T-helper 17 cell (primary cell): ENCODE results near the gene MICALL2. TPM values are rescaled to one million over a fixed set of nuclear protein-coding genes. Genes with fewer than 3 reads are reported as not detected.

Experiments used
- ATAC-seq: fragments of 150-1000 bp; cut with Tn5 transposase; 2 replicates; pipeline ENCODE4 v1.10.0; 2021; ENCODE audit warnings: mild to moderate bottlenecking, moderate library complexity
- DNase-seq, 3 donors: peaks; one replicate each; pipeline versions ENCODE4 v3.0.0 to v3.0.0-alpha.2; 2020 to 2021
- H3K9me3 ChIP-seq: one replicate; pipeline ENCODE4 v1.7.0; 2013; ENCODE audit warnings: low read length, mild to moderate bottlenecking; ENCODE audit not compliant: control insufficient read depth, poor library complexity, severe bottlenecking
- H3K27ac Mint-ChIP-seq: one replicate; pipeline ENCODE4 v1.8.0; 2022; ENCODE audit warnings: mild to moderate bottlenecking, moderate library complexity, mixed read lengths
- H3K27me3 Mint-ChIP-seq: one replicate; pipeline ENCODE4 v1.8.0; 2022; ENCODE audit warnings: mixed read lengths
- H3K36me3 Mint-ChIP-seq: one replicate; pipeline ENCODE4 v1.8.0; 2022; ENCODE audit warnings: low read depth, mixed read lengths
- H3K4me1 Mint-ChIP-seq: one replicate; pipeline ENCODE4 v1.8.0; 2022; ENCODE audit warnings: mild to moderate bottlenecking, mixed read lengths
- H3K4me3 Mint-ChIP-seq: one replicate; pipeline ENCODE4 v1.8.0; 2022; ENCODE audit warnings: mild to moderate bottlenecking, moderate library complexity, mixed read lengths
- total RNA-seq, 4 donors: library from RNA in 2 of 4; stranded (reverse) in 2 of 4; gene quantifications; one replicate each; pipeline ENCODE4 v1.2.3 and lab custom pipeline; 2022 to 2026

The MICALL2 gene
- total RNA-seq, 2 donors from 2014 or later: 3.2 to 3.4 TPM

GRCh38 chr7:1437155-1437880, 22.0 kb downstream of the MICALL2 start:
- Mint-ChIP-seq H3K4me3 (no peak overlapping the region), H3K27ac (no peak overlapping the region), H3K27me3 (peaks cover 4% of the 10 kb centered on the region), H3K4me1 (peaks cover 4% of the 10 kb centered on the region), H3K36me3 (peaks cover 2% of the 10 kb centered on the region)
- ATAC-seq: no peak
- no peak for DNase-seq
- no peaks in the 10 kb centered on the region for H3K9me3 ChIP-seq

GRCh38 chr7:1436608-1437007, 22.7 kb downstream of the MICALL2 start:
- no peak overlapping the region for H3K4me3 Mint-ChIP-seq
- H3K27ac Mint-ChIP-seq: no peak overlapping the region
- peaks cover 2% of the 10 kb centered on the region for H3K36me3 Mint-ChIP-seq
- H3K27me3 Mint-ChIP-seq: peaks cover 6% of the 10 kb centered on the region
- peaks cover 4% of the 10 kb centered on the region for H3K4me1 Mint-ChIP-seq
- no peak for ATAC-seq
- DNase-seq: no peak
- no peaks in the 10 kb centered on the region for H3K9me3 ChIP-seq

GRCh38 chr7:1434891-1435670, 24.2 kb downstream of the MICALL2 start:
- ATAC-seq (no peak), DNase-seq (no peak)
- Mint-ChIP-seq H3K4me1 (peaks cover 4% of the 10 kb centered on the region), H3K4me3 (no peak overlapping the region), H3K27ac (no peak overlapping the region), H3K27me3 (peaks cover 6% of the 10 kb centered on the region), H3K36me3 (peaks cover 2% of the 10 kb centered on the region)
- H3K9me3 ChIP-seq: no peaks in the 10 kb centered on the region

GRCh38 chr7:1434165-1434718, 25.0 kb downstream of the MICALL2 start:
- Mint-ChIP-seq H3K4me3 (no peak overlapping the region), H3K27ac (no peak overlapping the region)
- no peak for ATAC-seq

GRCh38 chr7:1433128-1433920, 25.9 kb downstream of the MICALL2 start:
- peaks cover 4% of the 10 kb centered on the region for H3K4me1 Mint-ChIP-seq
- no peak for DNase-seq
- peaks cover 6% of the 10 kb centered on the region for H3K27me3 Mint-ChIP-seq
- peaks cover 2% of the 10 kb centered on the region for H3K36me3 Mint-ChIP-seq
- no peak overlapping the region for H3K27ac Mint-ChIP-seq
- no peaks in the 10 kb centered on the region for H3K9me3 ChIP-seq
- no peak overlapping the region for H3K4me3 Mint-ChIP-seq
- no peak for ATAC-seq

More at GRCh38 chr7:1434165-1434718, 25.0 kb downstream of the MICALL2 start:
- H3K9me3 ChIP-seq: no peaks in the 10 kb centered on the region
- Mint-ChIP-seq H3K4me1 (peaks cover 4% of the 10 kb centered on the region), H3K36me3 (peaks cover 2% of the 10 kb centered on the region), H3K27me3 (peaks cover 6% of the 10 kb centered on the region)
- DNase-seq: no peak

- Mint-ChIP-seq H3K4me3 (no peak overlapping the region), H3K27ac (no peak overlapping the region), H3K36me3 (peaks cover 2% of the 10 kb centered on the region), H3K27me3 (peaks cover 6% of the 10 kb centered on the region), H3K4me1 (peaks cover 4% of the 10 kb centered on the region)
- H3K9me3 ChIP-seq: no peaks in the 10 kb centered on the region
- DNase-seq: peak; percentile 64 to 83 (median 69)
- ATAC-seq: peak; percentile 84
Observed at GRCh38 chr7:1432411-1433082, 26.7 kb downstream of the MICALL2 start.

GRCh38 chr7:1431634-1432380, 27.5 kb downstream of the MICALL2 start:
- Mint-ChIP-seq H3K27ac (no peak overlapping the region), H3K4me1 (peaks cover 4% of the 10 kb centered on the region), H3K27me3 (peaks cover 6% of the 10 kb centered on the region), H3K36me3 (peaks cover 2% of the 10 kb centered on the region), H3K4me3 (no peak overlapping the region)
- no peak for DNase-seq
- H3K9me3 ChIP-seq: no peaks in the 10 kb centered on the region
- ATAC-seq: no peak

GRCh38 chr7:1431226-1431625, 28.0 kb downstream of the MICALL2 start:
- Mint-ChIP-seq H3K4me1 (peaks cover 4% of the 10 kb centered on the region), H3K36me3 (peaks cover 2% of the 10 kb centered on the region), H3K4me3 (no peak overlapping the region), H3K27ac (no peak overlapping the region), H3K27me3 (peaks cover 6% of the 10 kb centered on the region)
- ATAC-seq: no peak
- no peak for DNase-seq
- H3K9me3 ChIP-seq: no peaks in the 10 kb centered on the region

GRCh38 chr7:1430056-1430845, 29.0 kb downstream of the MICALL2 start:
- no peaks in the 10 kb centered on the region for H3K9me3 ChIP-seq
- Mint-ChIP-seq H3K27ac (no peak overlapping the region), H3K4me1 (peaks cover 4% of the 10 kb centered on the region), H3K36me3 (peaks cover 2% of the 10 kb centered on the region), H3K4me3 (no peak overlapping the region), H3K27me3 (peaks cover 6% of the 10 kb centered on the region)
- DNase-seq (no peak), ATAC-seq (no peak)

GRCh38 chr7:1428941-1429501, 30.2 kb downstream of the MICALL2 start:
- ATAC-seq (no peak), DNase-seq (no peak)
- no peaks in the 10 kb centered on the region for H3K9me3 ChIP-seq
- peaks cover 6% of the 10 kb centered on the region for H3K27me3 Mint-ChIP-seq
- H3K36me3 Mint-ChIP-seq: peaks cover 2% of the 10 kb centered on the region
- no peak overlapping the region for H3K27ac Mint-ChIP-seq
- peaks cover 4% of the 10 kb centered on the region for H3K4me1 Mint-ChIP-seq
- no peak overlapping the region for H3K4me3 Mint-ChIP-seq

- Mint-ChIP-seq H3K27me3 (peaks cover under 1% of the 10 kb centered on the region), H3K4me1 (no peaks in the 10 kb centered on the region), H3K27ac (no peak overlapping the region), H3K4me3 (no peak overlapping the region), H3K36me3 (peaks cover 5% of the 10 kb centered on the region)
- ATAC-seq (no peak), DNase-seq (no peak)
- H3K9me3 ChIP-seq: no peaks in the 10 kb centered on the region
Observed at GRCh38 chr7:1427064-1427657, 32.1 kb downstream of the MICALL2 start.
